ENCODE results near the gene GGTLC1.

- TF ChIP-seq, protein P1, sequence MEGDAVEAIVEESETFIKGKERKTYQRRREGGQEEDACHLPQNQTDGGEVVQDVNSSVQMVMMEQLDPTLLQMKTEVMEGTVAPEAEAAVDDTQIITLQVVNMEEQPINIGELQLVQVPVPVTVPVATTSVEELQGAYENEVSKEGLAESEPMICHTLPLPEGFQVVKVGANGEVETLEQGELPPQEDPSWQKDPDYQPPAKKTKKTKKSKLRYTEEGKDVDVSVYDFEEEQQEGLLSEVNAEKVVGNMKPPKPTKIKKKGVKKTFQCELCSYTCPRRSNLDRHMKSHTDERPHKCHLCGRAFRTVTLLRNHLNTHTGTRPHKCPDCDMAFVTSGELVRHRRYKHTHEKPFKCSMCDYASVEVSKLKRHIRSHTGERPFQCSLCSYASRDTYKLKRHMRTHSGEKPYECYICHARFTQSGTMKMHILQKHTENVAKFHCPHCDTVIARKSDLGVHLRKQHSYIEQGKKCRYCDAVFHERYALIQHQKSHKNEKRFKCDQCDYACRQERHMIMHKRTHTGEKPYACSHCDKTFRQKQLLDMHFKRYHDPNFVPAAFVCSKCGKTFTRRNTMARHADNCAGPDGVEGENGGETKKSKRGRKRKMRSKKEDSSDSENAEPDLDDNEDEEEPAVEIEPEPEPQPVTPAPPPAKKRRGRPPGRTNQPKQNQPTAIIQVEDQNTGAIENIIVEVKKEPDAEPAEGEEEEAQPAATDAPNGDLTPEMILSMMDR (IDR thresholded peaks at IDR 0.05): no peak
- no peak for TF ChIP-seq POLR2A (IDR thresholded peaks at IDR 0.05)
Measured at GRCh38 chr20:24007758-24008157, 19.2 kb upstream of the GGTLC1 start.

All from thyroid gland (tissue), 4 donors.